Measurements from ENCODE around the gene SNAPC4. TPM values are rescaled to one million over a fixed set of nuclear protein-coding genes. Genes with fewer than 3 reads are reported as not detected.
"Not testable (repeated sequence)": the region's sequence is repeated elsewhere in the genome, so short reads cannot be mapped to it uniquely, and the experiment has no call there.

The SNAPC4 gene
- total RNA-seq, 1 experiment from 2014 or later, result 7.5 TPM

GRCh38 chr9:136409557-136410455 is 9.8 kb upstream of the SNAPC4 start:
- H4K20me1 ChIP-seq (ENCODE audit: low read length), result peaks cover 10% of the 10 kb centered on the region; the same call in 1 of the 2 replicates
- H3K9me2 ChIP-seq (replicated peaks; ENCODE audit: low read length), result no peaks in the 10 kb centered on the region
- peaks cover 20% of the 10 kb centered on the region for H3K36me3 ChIP-seq (ENCODE audit: low read depth, low read length)
- ChIA-PET POLR2A (ENCODE audit: unreplicated experiment) (interaction anchor here (0.6 kb wide), 1 partner anchor 47 kb away, joined by 3 read pairs; no protein-coding TSS in a partner anchor), CTCF (no interaction called here)
- H3K4me3 ChIP-seq (ENCODE audit: low read length), result peak overlapping the region; percentile 81
- H3K79me2 ChIP-seq (ENCODE audit: low read length), result peaks cover 44% of the 10 kb centered on the region
- TSS peak; percentile 45 for BruUV-seq (replicated peaks)
- peak overlapping the region; percentile 88 for H3K9ac ChIP-seq (ENCODE audit: low read length)
- ATAC-seq, result peak; percentile 68
- TF ChIP-seq CTCF (conservative IDR thresholded peaks at IDR 0.05; ENCODE audit: low read depth, low read length) (no peak), EZH2phosphoT487 (IDR thresholded peaks at IDR 0.05; ENCODE audit: borderline replicate concordance, low read length) (no peak), EZH2 (IDR thresholded peaks at IDR 0.05; ENCODE audit: low read length, unreplicated experiment) (no peak)
- H3K27ac ChIP-seq (ENCODE audit: low read length), result peak overlapping the region; percentile 29; the same call in 1 of the 2 replicates
- H2AFZ ChIP-seq (ENCODE audit: low read length), result peak overlapping the region; percentile 59; the same call in 1 of the 2 replicates
- H3F3A ChIP-seq (ENCODE audit: low read length, unreplicated experiment), result no peaks in the 10 kb centered on the region
- peak; percentile 38 for DNase-seq
- H3K4me1 ChIP-seq (ENCODE audit: insufficient read depth, low read length), result peaks cover 18% of the 10 kb centered on the region; the same call in 1 of the 2 replicates
- peak overlapping the region; percentile 97 for H3K4me2 ChIP-seq (ENCODE audit: low read length)
- intact Hi-C loops (cut with micrococcal nuclease), result no loop called here
- no peaks in the 10 kb centered on the region for H3K27me3 ChIP-seq (ENCODE audit: low read length)
- H3K9me3 ChIP-seq (ENCODE audit: low read length), result no peaks in the 10 kb centered on the region

- ATAC-seq (no peak), DNase-seq (no peak)
- no peak overlapping the region for H3K4me3 ChIP-seq (ENCODE audit: low read length)
- ChIA-PET POLR2A (ENCODE audit: unreplicated experiment) (no interaction called here), CTCF (no interaction called here)
- H2AFZ ChIP-seq (ENCODE audit: low read length), result no peak overlapping the region
- intact Hi-C loops (cut with micrococcal nuclease), result no loop called here
- no peak overlapping the region for H3K4me2 ChIP-seq (ENCODE audit: low read length)
- BruUV-seq (replicated peaks), result no TSS peak
- H3K9me2 ChIP-seq (replicated peaks; ENCODE audit: low read length), result no peaks in the 10 kb centered on the region
- no peaks in the 10 kb centered on the region for H3K27me3 ChIP-seq (ENCODE audit: low read length)
- peaks cover 10% of the 10 kb centered on the region; the same call in 1 of the 2 replicates for H4K20me1 ChIP-seq (ENCODE audit: low read length)
- TF ChIP-seq EZH2phosphoT487 (IDR thresholded peaks at IDR 0.05; ENCODE audit: borderline replicate concordance, low read length), result no peak
- no peak for TF ChIP-seq CTCF (conservative IDR thresholded peaks at IDR 0.05; ENCODE audit: low read depth, low read length)
- TF ChIP-seq EZH2 (IDR thresholded peaks at IDR 0.05; ENCODE audit: low read length, unreplicated experiment), result no peak
- no peaks in the 10 kb centered on the region for H3F3A ChIP-seq (ENCODE audit: low read length, unreplicated experiment)
- H3K9ac ChIP-seq (ENCODE audit: low read length), result no peak overlapping the region
- peaks cover 40% of the 10 kb centered on the region for H3K79me2 ChIP-seq (ENCODE audit: low read length)
- H3K4me1 ChIP-seq (ENCODE audit: insufficient read depth, low read length), result peaks cover 18% of the 10 kb centered on the region; the same call in 1 of the 2 replicates
- no peaks in the 10 kb centered on the region for H3K9me3 ChIP-seq (ENCODE audit: low read length)
- no peak overlapping the region for H3K27ac ChIP-seq (ENCODE audit: low read length)
- H3K36me3 ChIP-seq (ENCODE audit: low read depth, low read length), result peaks cover 8% of the 10 kb centered on the region; the same call in 1 of the 2 replicates
Observed at GRCh38 chr9:136407911-136408310, 7.9 kb upstream of the SNAPC4 start.

GRCh38 chr9:136407061-136407460 is 7.1 kb upstream of the SNAPC4 start:
- H3K9me2 ChIP-seq (replicated peaks; ENCODE audit: low read length); H3K27ac ChIP-seq (ENCODE audit: low read length); H3K9me3 ChIP-seq (ENCODE audit: low read length); H3K4me3 ChIP-seq (ENCODE audit: low read length); H3K4me2 ChIP-seq (ENCODE audit: low read length); H3K27me3 ChIP-seq (ENCODE audit: low read length); H3K36me3 ChIP-seq (ENCODE audit: low read depth, low read length); CTCF ChIA-PET; H4K20me1 ChIP-seq (ENCODE audit: low read length); BruUV-seq (replicated peaks); H3K9ac ChIP-seq (ENCODE audit: low read length); H3F3A ChIP-seq (ENCODE audit: low read length, unreplicated experiment); ATAC-seq; intact Hi-C loops (cut with micrococcal nuclease); POLR2A ChIA-PET (ENCODE audit: unreplicated experiment); H2AFZ ChIP-seq (ENCODE audit: low read length); DNase-seq: not testable (repeated sequence)
- Histone ChIP-seq H3K4me1 (ENCODE audit: insufficient read depth, low read length) (peaks cover 15% of the 10 kb centered on the region; the same call in 1 of the 2 replicates), H3K79me2 (ENCODE audit: low read length) (peaks cover 32% of the 10 kb centered on the region)

- POLR2A ChIA-PET (ENCODE audit: unreplicated experiment); intact Hi-C loops (cut with micrococcal nuclease); H2AFZ ChIP-seq (ENCODE audit: low read length); DNase-seq; ATAC-seq; H3K27me3 ChIP-seq (ENCODE audit: low read length); H3K9ac ChIP-seq (ENCODE audit: low read length); BruUV-seq (replicated peaks); H3K4me2 ChIP-seq (ENCODE audit: low read length); H3K9me2 ChIP-seq (replicated peaks; ENCODE audit: low read length); CTCF ChIA-PET; H3K36me3 ChIP-seq (ENCODE audit: low read depth, low read length); H4K20me1 ChIP-seq (ENCODE audit: low read length); H3K4me3 ChIP-seq (ENCODE audit: low read length); H3K9me3 ChIP-seq (ENCODE audit: low read length); H3K4me1 ChIP-seq (ENCODE audit: insufficient read depth, low read length); H3K27ac ChIP-seq (ENCODE audit: low read length); H3F3A ChIP-seq (ENCODE audit: low read length, unreplicated experiment): not testable (repeated sequence)
- peaks cover 20% of the 10 kb centered on the region for H3K79me2 ChIP-seq (ENCODE audit: low read length)
Observed at GRCh38 chr9:136405904-136406303, 5.9 kb upstream of the SNAPC4 start.
